ENCODE results near the gene ITGAD.
"Not testable (repeated sequence)": the region's sequence is repeated elsewhere in the genome, so short reads cannot be mapped to it uniquely, and the experiment has no call there.

- not testable (repeated sequence) for TF ChIP-seq CTCF (IDR thresholded peaks at IDR 0.05; ENCODE audit: low read length); EZH2 (IDR thresholded peaks at IDR 0.05; ENCODE audit: borderline replicate concordance, low read length)
Observed at GRCh38 chr16:31417036-31417435, 23.9 kb downstream of the ITGAD start.

Data from OCI-LY1 (cell line).